ENCODE measurements around the gene FBF1. TPM values are rescaled to one million over a fixed set of nuclear protein-coding genes. Genes with fewer than 3 reads are reported as not detected.

The FBF1 gene
- total and polyA plus RNA-seq, 2 of the 8 experiments (the other 6 are each of a cell fraction or from before 2014, with no cell fraction given), result 8.1 to 13.1 TPM

DNA sequence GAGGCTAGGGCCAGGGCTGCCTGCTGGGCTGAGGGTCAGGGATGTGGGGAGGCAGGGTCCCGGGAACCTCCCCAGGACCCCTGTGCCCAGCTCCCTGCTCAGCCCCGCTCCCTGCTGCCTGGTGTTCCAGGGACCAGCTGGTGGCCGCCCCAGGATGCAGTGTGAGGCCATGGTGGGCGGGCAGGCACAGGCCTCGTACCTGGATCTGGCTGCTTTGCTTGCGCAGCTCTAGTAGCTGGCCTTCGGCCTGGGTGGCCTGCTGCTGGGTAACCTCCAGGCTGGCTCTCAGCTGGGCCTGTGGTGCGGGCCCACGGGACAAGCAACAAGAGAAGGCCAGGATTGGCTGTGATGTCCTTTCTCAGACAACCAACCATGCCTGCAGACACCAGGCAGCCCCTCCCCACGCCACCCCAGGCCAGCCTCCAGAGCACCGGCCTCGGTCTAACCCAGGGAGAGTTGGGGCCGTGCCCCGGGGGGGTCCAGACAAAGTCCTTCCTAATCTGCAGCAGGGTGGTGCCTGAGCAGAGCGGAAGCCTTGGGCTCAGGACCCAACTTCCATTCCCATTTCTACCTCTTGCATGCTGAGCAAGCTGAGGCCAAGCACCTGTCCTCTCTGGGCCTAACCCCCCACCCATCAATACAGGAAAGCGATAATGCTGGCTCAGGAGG lies 48.2 kb downstream of the FBF1 start (continued):
- no peak for TF ChIP-seq GABPA (IDR thresholded peaks at IDR 0.05; ENCODE audit: borderline replicate concordance, insufficient read depth, low read length)
